ENCODE measurements around the gene PITX1.
A peak's percentile ranks its signal among the peaks of the same experiment; 100 is the strongest.

Gene PITX1

GRCh38 chr5:135030956-135031812 lies 2.8 kb downstream of the PITX1 start:
- Histone ChIP-seq H3K27ac (ENCODE audit: low read depth, low read length, poor library complexity, severe bottlenecking) (peak overlapping the region; percentile 57), H3K27me3 (ENCODE audit: insufficient read depth, low read length) (no peaks in the 10 kb centered on the region), H3K36me3 (ENCODE audit: insufficient read depth, low read length) (peaks cover 39% of the 10 kb centered on the region), H3F3A (ENCODE audit: insufficient read depth, low read length) (no peaks in the 10 kb centered on the region; the same call in 1 of the 2 replicates), H4K20me1 (ENCODE audit: insufficient read depth, low read length) (no peaks in the 10 kb centered on the region), H3K9me2 (ENCODE audit: low read depth, low read length) (no peaks in the 10 kb centered on the region), H3K4me3 (ENCODE audit: low read depth, low read length, poor library complexity, severe bottlenecking) (peak overlapping the region; percentile 98), H3K9ac (ENCODE audit: low read length) (peak overlapping the region; percentile 98), H3K4me1 (ENCODE audit: insufficient read depth, low read length, severe bottlenecking) (peaks cover 34% of the 10 kb centered on the region), H3K79me2 (ENCODE audit: insufficient read depth, low read length) (peaks cover 39% of the 10 kb centered on the region), H3K9me3 (ENCODE audit: low read length) (no peaks in the 10 kb centered on the region), H2AFZ (ENCODE audit: low read length) (no peak overlapping the region), H3K4me2 (ENCODE audit: low read length) (peak overlapping the region; percentile 87)
- no peak for TF ChIP-seq CTCF (IDR thresholded peaks at IDR 0.05; ENCODE audit: low read length)
- no peak for TF ChIP-seq EZH2 (IDR thresholded peaks at IDR 0.05; ENCODE audit: borderline replicate concordance, low read length)

- Histone ChIP-seq H3K27me3 (ENCODE audit: insufficient read depth, low read length) (no peaks in the 10 kb centered on the region), H3K9ac (ENCODE audit: low read length) (peak overlapping the region; percentile 98; the same call in 1 of the 2 replicates)
Observed at GRCh38 chr5:135030123-135030955, 3.7 kb downstream of the PITX1 start.

More at GRCh38 chr5:135030123-135030955, 3.7 kb downstream of the PITX1 start:
- no peaks in the 10 kb centered on the region for H3K9me3 ChIP-seq (ENCODE audit: low read length)
- peak overlapping the region; percentile 98 for H3K4me3 ChIP-seq (ENCODE audit: low read depth, low read length, poor library complexity, severe bottlenecking)
- H3K27ac ChIP-seq (ENCODE audit: low read depth, low read length, poor library complexity, severe bottlenecking) = no peak overlapping the region
- H3K36me3 ChIP-seq (ENCODE audit: insufficient read depth, low read length) = peaks cover 39% of the 10 kb centered on the region
- peaks cover 31% of the 10 kb centered on the region for H3K4me1 ChIP-seq (ENCODE audit: insufficient read depth, low read length, severe bottlenecking)
- no peaks in the 10 kb centered on the region for H3K9me2 ChIP-seq (ENCODE audit: low read depth, low read length)
- H4K20me1 ChIP-seq (ENCODE audit: insufficient read depth, low read length) = no peaks in the 10 kb centered on the region
- peak overlapping the region; percentile 87 for H3K4me2 ChIP-seq (ENCODE audit: low read length)
- H3K79me2 ChIP-seq (ENCODE audit: insufficient read depth, low read length) = peaks cover 39% of the 10 kb centered on the region
- no peak for TF ChIP-seq CTCF (IDR thresholded peaks at IDR 0.05; ENCODE audit: low read length)
- TF ChIP-seq EZH2 (IDR thresholded peaks at IDR 0.05; ENCODE audit: borderline replicate concordance, low read length) = no peak
- H3F3A ChIP-seq (ENCODE audit: insufficient read depth, low read length) = no peaks in the 10 kb centered on the region; the same call in 1 of the 2 replicates
- H2AFZ ChIP-seq (ENCODE audit: low read length) = no peak overlapping the region
